SJCRH30 (cell line): ENCODE results near the gene CDC14B. TPM values are rescaled to one million over a fixed set of nuclear protein-coding genes. Genes with fewer than 3 reads are reported as not detected.
"Not testable (repeated sequence)": the region's sequence is repeated elsewhere in the genome, so short reads cannot be mapped to it uniquely, and the experiment has no call there.

Experiments
- DNase-seq, 2 experiments: peaks; one replicate each; pipeline ENCODE4 v3.0.0-alpha.2; 2015 to 2020
- H3K27ac ChIP-seq: fragments of 250-450 bp; sonication (Bioruptor Pico); 2 replicates; pipeline ENCODE4 v1.5.1; 2020; ENCODE audit warnings: mild to moderate bottlenecking, moderate library complexity
- H3K27me3 ChIP-seq: fragments of 250-450 bp; sonication (Bioruptor Pico); 2 replicates; pipeline ENCODE4 v1.5.1; 2020; ENCODE audit warnings: mild to moderate bottlenecking, moderate library complexity
- H3K36me3 ChIP-seq: fragments of 250-450 bp; sonication (Bioruptor Pico); 2 replicates; pipeline ENCODE4 v1.5.1; 2020; ENCODE audit warnings: mild to moderate bottlenecking, moderate library complexity
- H3K4me1 ChIP-seq: fragments of 250-450 bp; sonication (Bioruptor Pico); 2 replicates; pipeline ENCODE4 v1.5.1; 2020; ENCODE audit warnings: mild to moderate bottlenecking, moderate library complexity
- H3K4me3 ChIP-seq: fragments of 250-450 bp; sonication (Bioruptor Pico); 2 replicates; pipeline ENCODE4 v1.5.1; 2020; ENCODE audit warnings: mild to moderate bottlenecking, moderate library complexity
- H3K9me3 ChIP-seq: fragments of 250-450 bp; sonication (Bioruptor Pico); replicated peaks from 2 replicates; pipeline ENCODE4 v1.5.1; 2020; ENCODE audit warnings: mild to moderate bottlenecking, moderate library complexity
- total RNA-seq: library from RNA; depleted of rRNA; stranded (reverse); fragments of >200 nt; shearing (Covaris generic); gene quantifications from 2 replicates; pipeline ENCODE4 v1.2.3, GENCODE V29; 2014

Gene CDC14B
- total RNA-seq, 1 experiment from 2014 or later, result 37.1 TPM

DNA sequence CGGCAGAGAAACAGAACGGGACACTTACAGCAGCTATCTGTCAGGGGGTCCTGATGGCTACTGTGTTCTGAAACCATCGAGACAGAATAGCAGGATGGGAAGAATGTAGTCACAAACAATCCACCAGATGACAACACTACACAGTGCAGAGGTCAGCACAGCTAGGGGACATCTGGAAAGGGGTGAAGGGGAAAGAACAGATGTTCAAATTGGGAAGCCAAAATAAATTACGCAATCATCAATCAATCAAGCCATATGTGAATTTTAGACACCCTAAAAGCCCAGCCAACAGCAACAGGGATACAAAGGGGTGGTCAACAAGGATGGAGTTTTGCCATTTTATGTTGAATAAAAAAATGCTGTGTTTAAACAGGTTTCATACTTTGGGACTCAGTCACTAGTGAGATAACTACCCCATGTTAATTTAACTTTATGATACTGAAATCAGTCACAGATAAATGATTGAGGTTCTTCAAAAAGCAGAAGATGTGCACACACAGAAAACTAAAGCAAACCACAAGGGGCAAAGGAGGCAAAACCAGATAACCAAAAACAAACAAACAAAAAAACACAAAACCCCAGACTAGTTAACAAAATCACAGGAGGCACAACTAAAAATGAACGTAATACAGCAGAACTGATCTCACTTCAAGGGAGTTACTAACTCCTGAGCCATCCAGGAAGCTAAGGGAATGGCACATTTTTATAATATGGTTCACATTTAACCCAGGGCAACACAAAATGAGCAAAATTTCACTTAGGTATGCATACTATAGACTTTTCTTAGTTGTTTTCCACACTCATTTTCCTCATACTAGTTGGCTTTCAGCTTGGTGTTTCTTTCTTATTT, 103.8 kb downstream of the CDC14B start:
- Histone ChIP-seq H3K4me1 (no peaks in the 10 kb centered on the region), H3K27me3 (no peaks in the 10 kb centered on the region), H3K4me3 (no peak overlapping the region), H3K36me3 (peaks cover 18% of the 10 kb centered on the region), H3K27ac (no peak overlapping the region), H3K9me3 (no peaks in the 10 kb centered on the region)
- DNase-seq, result no peak

DNA sequence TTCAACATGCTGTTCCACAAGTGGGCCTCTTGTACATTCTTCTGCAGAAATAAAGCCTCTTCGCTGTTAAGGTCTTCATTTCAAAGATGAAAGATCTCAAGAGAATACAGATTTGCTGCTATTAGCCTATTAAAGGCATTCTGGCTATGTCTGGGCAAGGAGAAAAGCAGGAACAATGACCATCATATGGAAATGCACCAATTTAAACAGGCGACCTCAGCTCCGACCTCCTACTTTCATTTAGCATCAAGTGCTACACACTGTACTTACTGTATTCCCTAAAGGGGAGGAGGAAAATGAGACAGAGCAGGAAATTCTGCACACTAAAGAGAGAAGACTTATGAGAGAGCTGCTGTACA, 104.9 kb downstream of the CDC14B start:
- H3K9me3 ChIP-seq, result no peaks in the 10 kb centered on the region
- no peak overlapping the region for H3K27ac ChIP-seq
- H3K4me1 ChIP-seq, result no peaks in the 10 kb centered on the region
- H3K4me3 ChIP-seq, result no peak overlapping the region
- H3K27me3 ChIP-seq, result no peaks in the 10 kb centered on the region
- peaks cover 18% of the 10 kb centered on the region for H3K36me3 ChIP-seq
- DNase-seq, result no peak

DNA sequence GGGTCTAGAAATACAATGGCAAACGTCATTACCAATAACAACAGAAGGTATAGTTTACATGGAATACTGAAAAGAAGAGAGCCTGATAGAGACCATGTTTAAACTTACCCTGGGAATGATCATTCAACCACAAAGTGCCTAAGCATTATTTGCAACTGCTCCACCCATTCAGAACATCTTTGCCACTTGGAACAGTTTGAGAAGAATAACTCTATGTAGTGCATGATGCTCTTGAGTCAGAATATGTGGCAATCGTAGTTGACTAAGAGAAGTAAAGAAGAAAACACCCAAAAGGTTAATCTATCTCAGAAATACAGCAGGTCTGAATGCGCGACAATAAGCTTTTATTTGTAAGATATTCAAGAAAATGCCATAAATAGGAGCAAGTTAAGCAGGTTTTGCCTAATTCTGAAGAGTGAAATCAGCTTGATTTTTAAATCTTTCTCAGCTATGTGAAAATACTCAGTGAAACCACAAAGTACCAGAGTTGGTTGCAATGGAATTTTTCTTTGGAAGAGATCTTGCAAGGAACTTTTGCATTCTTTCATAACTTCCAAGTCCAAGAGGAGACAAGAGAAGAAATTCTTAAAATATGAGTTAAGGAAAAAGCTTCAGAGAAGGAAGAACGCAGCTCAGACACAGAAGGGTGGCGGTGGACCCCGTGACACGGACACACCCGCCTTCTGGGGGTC, 105.4 kb downstream of the CDC14B start:
- Histone ChIP-seq H3K36me3 (peaks cover 18% of the 10 kb centered on the region), H3K27ac (no peak overlapping the region), H3K9me3 (no peaks in the 10 kb centered on the region), H3K4me3 (no peak overlapping the region), H3K27me3 (no peaks in the 10 kb centered on the region), H3K4me1 (no peaks in the 10 kb centered on the region)
- no peak for DNase-seq

DNA sequence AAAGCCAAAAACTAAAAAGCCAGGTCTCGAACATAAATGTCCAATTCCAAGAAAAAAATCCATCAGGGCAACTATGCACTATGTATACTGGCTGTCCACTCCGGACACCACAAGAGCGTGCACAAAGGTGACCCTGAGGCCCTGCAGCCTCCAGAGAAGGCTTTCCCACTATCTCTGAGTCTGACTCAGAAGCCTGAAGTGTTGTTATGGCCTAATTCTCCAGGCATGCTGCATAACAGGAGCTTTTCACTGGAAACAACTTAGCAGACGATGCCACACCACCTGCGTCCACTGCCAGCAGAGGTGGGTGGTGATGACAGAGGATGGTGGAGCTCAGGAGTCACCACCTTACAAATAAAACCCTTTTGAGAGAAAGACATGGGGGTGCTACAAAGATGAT, 106.0 kb downstream of the CDC14B start:
- Histone ChIP-seq H3K36me3 (peaks cover 12% of the 10 kb centered on the region), H3K27ac (no peak overlapping the region), H3K9me3 (no peaks in the 10 kb centered on the region), H3K4me3 (no peak overlapping the region), H3K27me3 (no peaks in the 10 kb centered on the region), H3K4me1 (no peaks in the 10 kb centered on the region)
- DNase-seq, result no peak

DNA sequence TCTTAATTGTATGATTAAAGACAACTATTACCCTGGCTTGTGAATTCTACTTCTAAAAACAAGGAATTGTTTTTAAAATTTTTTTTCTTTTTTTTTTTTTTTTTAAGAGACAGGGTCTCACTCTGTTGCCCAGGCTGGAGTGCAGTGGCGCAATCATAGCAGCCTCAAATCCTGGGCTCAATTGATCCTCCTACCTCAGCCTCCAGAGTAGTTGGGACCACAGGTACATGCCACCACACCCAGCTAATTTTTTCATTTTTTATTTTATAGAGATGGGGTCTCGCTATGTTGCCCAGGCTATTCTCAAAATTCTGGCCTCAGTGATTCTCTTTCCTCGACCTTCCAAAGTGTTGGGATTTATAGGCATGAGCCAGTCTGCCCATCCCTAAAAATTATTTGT, 107.4 kb downstream of the CDC14B start:
- H3K4me3 ChIP-seq, result no peak overlapping the region

DNA sequence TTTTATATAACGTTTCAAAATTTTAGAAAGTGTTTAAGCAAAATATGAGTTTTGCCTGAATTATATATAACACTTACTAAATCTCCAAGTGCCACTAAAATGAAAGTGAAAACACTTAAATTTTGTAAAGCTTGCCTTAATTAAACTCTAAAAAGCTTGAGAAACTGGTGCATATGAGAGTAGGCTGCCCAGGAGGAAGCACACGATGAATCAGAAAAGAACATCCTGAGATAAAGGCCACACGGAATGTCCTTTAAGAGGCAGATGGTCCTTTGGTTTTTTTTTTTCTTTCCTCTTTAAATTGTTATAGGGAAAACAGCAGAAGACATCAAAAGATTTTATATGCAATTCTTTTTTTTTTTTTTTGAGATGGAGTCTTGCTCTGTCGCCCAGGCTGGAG, 109.4 kb downstream of the CDC14B start:
- Histone ChIP-seq H3K9me3 (no peaks in the 10 kb centered on the region), H3K27me3 (no peaks in the 10 kb centered on the region), H3K4me3 (no peak overlapping the region), H3K4me1 (no peaks in the 10 kb centered on the region), H3K36me3 (peaks cover 12% of the 10 kb centered on the region), H3K27ac (no peak overlapping the region)
- DNase-seq, result no peak

More for the DNA sequence above, 107.4 kb downstream of the CDC14B start:
- Histone ChIP-seq H3K27me3 (no peaks in the 10 kb centered on the region), H3K36me3 (peaks cover 9% of the 10 kb centered on the region; the same call in 1 of the 2 replicates), H3K9me3 (no peaks in the 10 kb centered on the region), H3K27ac (no peak overlapping the region), H3K4me1 (no peaks in the 10 kb centered on the region)
- DNase-seq, result no peak

DNA sequence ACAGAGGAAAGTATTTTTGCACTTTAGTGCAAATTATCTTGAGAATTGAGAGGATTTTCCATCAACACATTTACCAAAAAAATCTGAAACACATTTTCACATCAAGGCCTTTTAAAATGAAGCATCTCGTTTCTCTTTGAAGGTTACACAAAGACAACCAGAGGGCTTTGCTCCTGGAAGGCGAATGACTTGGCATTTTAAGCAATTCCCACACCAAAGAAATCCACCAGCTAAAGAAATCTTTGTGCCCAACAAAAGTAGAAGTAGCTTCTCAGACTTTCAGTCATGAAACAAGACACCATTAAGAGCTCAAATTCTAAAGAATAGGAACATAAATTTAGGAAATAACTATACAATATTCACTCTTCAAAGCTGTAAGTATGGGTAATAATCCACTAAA, 109.8 kb downstream of the CDC14B start:
- no peak for DNase-seq
- Histone ChIP-seq H3K27me3 (no peaks in the 10 kb centered on the region), H3K9me3 (no peaks in the 10 kb centered on the region), H3K36me3 (peaks cover 11% of the 10 kb centered on the region), H3K4me3 (no peak overlapping the region), H3K4me1 (no peaks in the 10 kb centered on the region), H3K27ac (no peak overlapping the region)

DNA sequence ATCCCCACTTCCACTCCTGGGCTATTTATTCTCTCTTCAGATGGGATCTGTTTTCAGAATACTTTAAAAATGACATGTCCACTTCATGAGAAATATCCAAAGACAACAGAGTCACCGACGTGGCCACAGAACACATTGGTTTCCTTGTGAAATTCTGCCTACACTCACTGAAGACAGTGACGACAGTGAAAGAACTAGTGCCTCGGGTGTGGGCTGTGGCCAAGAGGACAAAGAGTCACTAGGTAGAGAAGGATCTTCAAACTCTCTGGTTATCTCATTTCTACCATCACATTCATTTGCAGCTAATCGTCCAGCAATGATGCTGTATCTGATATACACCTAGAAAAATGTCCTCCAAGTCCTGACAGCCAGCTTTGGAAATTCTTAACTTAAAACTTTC, 110.6 kb downstream of the CDC14B start:
- no peak overlapping the region for H3K4me3 ChIP-seq
- no peaks in the 10 kb centered on the region for H3K27me3 ChIP-seq
- no peak for DNase-seq
- H3K9me3 ChIP-seq, result no peaks in the 10 kb centered on the region
- H3K36me3 ChIP-seq, result peaks cover 3% of the 10 kb centered on the region
- H3K27ac ChIP-seq, result no peak overlapping the region
- H3K4me1 ChIP-seq, result no peaks in the 10 kb centered on the region

DNA sequence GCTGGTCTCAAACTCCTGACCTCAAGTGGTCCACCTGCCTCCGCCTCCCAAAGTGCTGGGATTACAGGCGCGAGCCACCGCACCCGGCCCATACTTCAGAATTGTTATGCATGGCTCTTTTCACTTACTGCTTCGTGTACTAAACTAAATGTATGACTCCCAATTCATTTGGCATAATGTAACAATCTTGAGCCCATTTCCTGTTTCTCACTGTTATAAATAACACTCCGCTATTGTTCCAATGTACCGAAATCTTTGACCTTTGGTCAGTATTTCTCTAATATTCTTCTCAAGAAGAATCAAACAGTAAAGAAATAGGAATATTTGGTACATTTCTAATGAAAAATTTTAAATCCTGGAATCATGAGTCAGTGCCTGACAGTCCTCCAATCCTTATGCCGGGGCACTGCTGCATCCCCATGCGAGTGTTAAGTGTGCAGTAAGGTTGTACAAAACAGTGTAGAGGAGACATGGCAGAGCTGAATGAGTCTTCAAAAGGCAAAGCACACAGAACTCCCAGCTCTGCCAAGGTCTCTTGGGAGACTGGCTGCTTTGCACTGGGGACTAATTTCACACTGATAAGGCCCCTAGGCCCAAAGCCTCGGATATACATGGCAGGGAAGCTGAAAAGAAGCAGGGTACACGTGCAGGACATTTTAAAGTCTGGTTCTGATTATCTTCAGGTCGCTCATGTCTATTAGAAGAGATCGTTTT, 111.3 kb downstream of the CDC14B start:
- no peak overlapping the region for H3K4me3 ChIP-seq
- no peak for DNase-seq
- no peak overlapping the region for H3K27ac ChIP-seq
- H3K36me3 ChIP-seq, result peaks cover 3% of the 10 kb centered on the region; the same call in 1 of the 2 replicates
- no peaks in the 10 kb centered on the region for H3K9me3 ChIP-seq
- H3K27me3 ChIP-seq, result no peaks in the 10 kb centered on the region
- H3K4me1 ChIP-seq, result no peaks in the 10 kb centered on the region

DNA sequence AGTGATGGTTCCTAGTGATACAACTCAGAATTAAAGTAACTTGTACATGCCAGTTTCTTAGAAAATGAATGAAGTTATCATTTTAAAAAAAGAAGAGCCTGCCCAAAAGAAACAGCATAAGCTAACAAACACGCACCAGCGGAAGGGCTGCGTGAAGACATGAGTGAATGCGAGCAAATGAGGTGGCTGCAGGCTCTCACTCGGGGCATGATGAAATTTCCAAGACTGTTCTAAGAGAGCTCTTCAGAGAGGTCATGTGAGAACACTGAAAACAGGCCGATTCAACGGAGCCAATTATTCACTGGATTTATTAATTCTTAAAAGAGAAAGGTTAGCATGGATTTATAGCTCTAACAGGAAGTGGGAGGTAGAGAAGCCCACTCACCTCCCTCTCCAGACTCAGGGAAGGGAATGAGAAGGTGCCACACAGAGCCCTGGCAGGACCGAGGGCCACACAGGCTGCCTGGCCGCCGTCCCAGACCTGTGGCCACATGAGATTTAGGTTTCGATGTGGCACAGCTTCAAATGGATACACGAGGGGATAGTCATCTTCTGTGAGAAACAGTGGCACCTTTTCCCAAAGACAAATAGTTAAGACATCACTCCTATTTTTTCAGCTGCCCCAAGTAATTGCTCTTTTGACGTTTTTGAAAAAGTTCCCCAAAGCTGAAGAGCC, 114.2 kb downstream of the CDC14B start:
- Histone ChIP-seq H3K4me3 (no peak overlapping the region), H3K27me3 (no peaks in the 10 kb centered on the region), H3K27ac (no peak overlapping the region), H3K36me3 (peaks cover 3% of the 10 kb centered on the region; the same call in 1 of the 2 replicates), H3K9me3 (no peaks in the 10 kb centered on the region), H3K4me1 (no peaks in the 10 kb centered on the region)
- DNase-seq, result no peak

DNA sequence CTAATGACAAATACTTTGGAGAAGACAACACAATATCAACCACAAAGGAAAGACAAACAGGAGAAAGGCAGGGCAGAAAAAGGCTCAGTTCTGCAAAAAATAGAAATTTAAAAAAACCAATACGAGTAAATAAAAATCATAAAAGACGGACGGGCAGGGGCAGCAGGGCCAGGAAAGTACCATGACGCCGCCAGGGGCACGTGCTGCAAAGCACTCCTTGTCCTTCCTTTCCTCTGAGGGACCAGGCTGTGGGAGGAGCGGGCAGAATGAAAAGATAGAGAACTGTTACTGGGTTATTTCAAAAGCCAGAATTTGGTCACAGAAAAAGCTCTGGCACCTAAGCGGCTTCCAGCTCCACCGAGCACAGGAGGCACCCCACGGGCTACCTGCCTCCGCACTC, 115.7 kb downstream of the CDC14B start:
- H3K9me3 ChIP-seq, result no peaks in the 10 kb centered on the region
- H3K4me1 ChIP-seq, result no peaks in the 10 kb centered on the region
- no peak overlapping the region for H3K27ac ChIP-seq
- no peaks in the 10 kb centered on the region for H3K27me3 ChIP-seq
- H3K36me3 ChIP-seq, result peaks cover 3% of the 10 kb centered on the region; the same call in 1 of the 2 replicates
- no peak overlapping the region for H3K4me3 ChIP-seq
- DNase-seq, result no peak

DNA sequence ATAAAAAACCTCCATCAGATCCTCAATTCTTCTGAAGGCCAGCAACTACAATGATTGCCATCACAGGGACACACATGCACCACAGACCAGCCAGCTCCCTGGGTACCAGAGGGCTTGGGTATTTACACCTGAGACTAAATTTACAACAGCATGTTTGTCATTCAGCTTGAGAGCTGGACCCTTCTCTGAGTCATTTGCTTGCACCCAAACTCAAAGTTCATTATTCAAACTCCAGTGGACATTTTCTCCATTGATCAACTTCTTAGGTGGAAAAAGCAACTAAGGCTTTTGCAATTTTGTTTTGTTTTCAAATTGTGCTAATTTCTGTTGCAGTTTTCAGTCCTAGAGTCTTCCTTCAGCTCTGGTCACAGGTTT, 116.3 kb downstream of the CDC14B start:
- H3K9me3 ChIP-seq, H3K4me1 ChIP-seq, DNase-seq, H3K4me3 ChIP-seq, H3K27ac ChIP-seq, H3K27me3 ChIP-seq, H3K36me3 ChIP-seq: not testable (repeated sequence)

DNA sequence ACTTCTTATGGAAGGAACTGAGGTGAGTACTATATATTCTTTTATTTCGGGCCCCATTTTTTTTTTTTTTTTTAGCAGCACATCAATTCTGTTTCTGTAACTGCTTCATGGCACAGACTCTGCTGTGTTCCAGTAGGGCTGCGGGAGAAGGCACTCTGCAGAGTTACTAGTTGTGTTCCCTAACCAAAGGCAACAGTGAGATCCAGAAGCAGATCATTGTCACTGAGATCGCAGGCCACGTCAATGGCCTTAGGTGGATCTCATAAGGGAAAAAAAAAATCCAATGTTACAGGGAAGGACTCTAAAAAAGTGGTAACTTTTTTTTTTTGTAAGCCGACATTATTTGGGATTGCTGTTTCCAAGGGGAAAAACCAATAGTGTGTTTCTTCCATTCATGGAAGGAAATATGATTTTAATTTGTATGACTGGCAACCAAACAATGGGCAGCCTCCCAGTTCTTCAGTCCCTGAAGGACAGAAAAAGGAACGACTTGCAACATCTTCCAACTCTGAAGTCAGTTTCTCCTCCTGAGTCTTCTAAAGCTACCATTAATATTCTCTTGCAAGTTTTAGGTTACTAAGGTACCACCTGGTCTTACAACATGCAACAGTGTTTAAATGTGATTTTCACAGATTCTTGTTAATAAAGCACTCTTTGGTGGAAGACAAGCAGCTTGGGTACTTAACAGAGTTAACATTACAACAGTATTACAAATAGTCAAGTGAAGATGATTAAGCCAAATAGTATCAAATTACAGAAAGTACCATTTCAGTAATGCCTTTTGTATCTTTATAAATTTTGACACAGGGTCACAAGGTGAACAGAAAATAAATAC, 116.9 kb downstream of the CDC14B start:
- no peak for DNase-seq
- Histone ChIP-seq H3K4me1 (no peaks in the 10 kb centered on the region), H3K27ac (no peak overlapping the region), H3K27me3 (no peaks in the 10 kb centered on the region), H3K4me3 (no peak overlapping the region), H3K36me3 (peaks cover 3% of the 10 kb centered on the region; the same call in 1 of the 2 replicates), H3K9me3 (no peaks in the 10 kb centered on the region)
